Adipocyte (in vitro differentiated cells): ENCODE results near the gene MINK1.

Source experiments
- DNase-seq: peaks from one replicate; pipeline ENCODE4 v3.0.0-alpha.2; 2015; ENCODE audit warnings: low read depth
- H3K27me3 ChIP-seq: replicated peaks from 2 replicates; pipeline ENCODE4 v1.7.0; 2013; ENCODE audit warnings: mild to moderate bottlenecking, low read length, moderate library complexity; ENCODE audit not compliant: control insufficient read depth, insufficient read depth
- H3K36me3 ChIP-seq: 2 replicates; pipeline ENCODE4 v1.7.0; 2013; ENCODE audit warnings: low read length, mild to moderate bottlenecking, moderate library complexity; ENCODE audit not compliant: control insufficient read depth, insufficient read depth, severe bottlenecking
- H3K4me1 ChIP-seq: 2 replicates; pipeline ENCODE4 v1.7.0; 2013; ENCODE audit warnings: mild to moderate bottlenecking, low read length, moderate library complexity; ENCODE audit not compliant: control insufficient read depth, insufficient read depth
- H3K4me3 ChIP-seq: 2 replicates; pipeline ENCODE4 v1.7.0; 2013; ENCODE audit warnings: mild to moderate bottlenecking, low read length, moderate library complexity
- H3K9ac ChIP-seq: 2 replicates; pipeline ENCODE4 v1.7.0; 2013; ENCODE audit warnings: mild to moderate bottlenecking, low read length, moderate library complexity
- H3K9me3 ChIP-seq: 2 replicates; pipeline ENCODE4 v1.7.0; 2013; ENCODE audit warnings: mild to moderate bottlenecking, low read length, moderate library complexity; ENCODE audit not compliant: control insufficient read depth

The MINK1 gene

DNA sequence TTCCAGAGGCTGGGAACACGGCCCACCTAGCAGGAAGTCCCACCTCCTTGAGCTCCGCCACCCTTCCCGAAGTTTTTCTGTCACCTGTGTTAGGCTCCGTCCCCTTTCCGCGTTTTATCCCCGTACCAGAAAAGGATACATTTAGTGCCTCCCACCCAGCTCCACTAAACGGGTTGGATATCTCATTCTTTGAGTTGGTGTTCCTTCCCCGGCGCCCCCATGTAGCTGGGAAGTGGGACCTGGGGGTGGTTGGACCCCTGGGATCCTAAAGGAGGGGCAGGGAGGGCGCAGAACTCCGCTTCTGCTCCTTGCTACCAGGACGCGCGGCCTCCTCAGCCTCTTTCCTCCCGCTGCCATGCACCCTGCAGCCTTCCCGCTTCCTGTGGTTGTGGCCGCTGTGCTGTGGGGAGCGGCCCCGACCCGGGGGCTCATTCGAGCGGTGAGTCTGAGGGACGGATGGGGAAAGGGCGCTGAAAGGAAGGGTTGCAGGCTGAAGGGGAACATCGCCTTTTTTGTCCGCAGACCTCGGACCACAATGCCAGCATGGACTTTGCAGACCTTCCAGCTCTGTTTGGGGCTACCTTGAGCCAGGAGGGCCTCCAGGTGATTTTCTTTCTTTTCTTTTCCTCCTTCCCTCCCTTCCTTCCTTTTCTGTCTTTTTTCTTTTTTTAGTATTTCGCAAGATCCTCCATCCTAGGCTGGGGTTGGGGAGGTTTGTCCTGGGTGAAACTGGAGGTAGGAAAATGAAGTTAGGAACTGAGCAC lies 107.6 kb downstream of the MINK1 start:
- DNase-seq: peak; percentile 34
- Histone ChIP-seq H3K36me3 (peaks cover 59% of the 10 kb centered on the region), H3K4me3 (peak overlapping the region; percentile 97), H3K9me3 (no peaks in the 10 kb centered on the region), H3K9ac (peak overlapping the region; percentile 99), H3K27me3 (no peaks in the 10 kb centered on the region), H3K4me1 (peaks cover 49% of the 10 kb centered on the region)

DNA sequence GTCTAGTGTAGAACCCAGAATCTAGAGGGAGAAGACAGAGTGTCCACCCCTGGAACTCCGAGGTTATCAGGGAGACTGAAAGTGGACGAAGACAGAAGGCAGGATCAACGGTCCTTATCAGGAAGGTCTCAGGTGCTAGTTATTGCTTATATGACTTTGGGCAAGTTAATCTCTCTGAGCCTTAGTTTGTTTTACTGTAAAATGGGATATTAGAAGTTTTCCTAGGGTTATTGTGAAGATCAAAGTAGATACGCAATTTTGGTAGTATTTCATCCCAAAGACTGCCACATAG lies 108.1 kb downstream of the MINK1 start:
- Histone ChIP-seq H3K4me3 (peak overlapping the region; percentile 97), H3K36me3 (peaks cover 60% of the 10 kb centered on the region), H3K9me3 (no peaks in the 10 kb centered on the region), H3K4me1 (peaks cover 54% of the 10 kb centered on the region), H3K27me3 (no peaks in the 10 kb centered on the region), H3K9ac (peak overlapping the region; percentile 99)
- DNase-seq: no peak

DNA sequence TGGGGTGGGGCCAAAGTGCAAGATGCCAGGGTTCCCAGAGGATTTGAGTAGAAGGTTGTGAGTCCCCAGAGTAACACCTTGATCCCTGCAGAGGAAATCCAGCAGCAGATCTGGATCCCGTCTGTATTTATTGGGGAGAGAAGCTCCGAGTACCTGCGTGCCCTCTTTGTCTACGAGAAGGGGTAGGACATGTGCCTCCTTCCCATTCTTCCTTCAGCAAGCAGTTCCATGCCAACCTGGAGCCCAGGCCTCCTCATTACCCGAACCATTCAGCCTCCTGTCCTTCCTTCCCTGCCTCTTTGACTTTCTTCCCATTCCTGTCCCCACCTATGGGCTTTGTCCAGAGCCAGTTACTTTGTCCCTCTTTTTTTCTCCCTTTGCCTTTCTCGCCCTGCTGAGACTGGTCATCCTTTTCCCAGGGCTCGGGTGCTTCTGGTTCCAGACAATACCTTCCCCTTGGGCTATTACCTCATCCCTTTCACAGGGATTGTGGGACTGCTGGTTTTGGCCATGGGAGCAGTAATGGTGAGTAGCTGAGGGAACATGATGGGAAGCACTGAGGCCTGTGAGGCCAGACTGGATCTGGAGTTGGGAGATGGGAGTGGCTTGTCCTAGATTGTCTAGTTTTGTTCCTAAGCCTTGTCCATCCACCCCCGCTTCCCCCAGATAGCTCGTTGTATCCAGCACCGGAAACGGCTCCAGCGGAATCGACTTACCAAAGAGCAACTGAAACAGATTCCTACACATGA lies 109.8 kb downstream of the MINK1 start:
- Histone ChIP-seq H3K36me3 (peaks cover 50% of the 10 kb centered on the region), H3K4me3 (no peak overlapping the region)

DNA sequence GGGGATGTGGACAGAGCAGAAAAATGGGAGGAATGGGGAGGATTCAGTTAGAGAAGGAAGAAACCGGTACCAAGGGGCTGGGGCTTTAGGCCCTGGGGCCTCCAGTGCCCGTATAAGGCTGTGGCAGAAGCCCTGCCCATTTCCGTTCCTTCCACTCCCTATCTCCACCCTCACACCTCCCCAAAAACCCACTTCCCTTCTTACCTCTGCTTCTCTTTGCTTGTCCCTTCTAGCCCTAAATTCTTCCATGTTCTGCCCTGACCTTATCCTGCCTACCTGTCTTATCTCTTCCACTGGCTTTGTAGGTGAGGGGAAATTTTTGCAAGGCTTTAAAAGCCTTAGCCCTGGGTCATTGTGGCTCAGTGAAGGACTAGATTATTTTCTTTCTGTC lies 111.0 kb downstream of the MINK1 start:
- Histone ChIP-seq H3K36me3 (peaks cover 44% of the 10 kb centered on the region), H3K27me3 (no peaks in the 10 kb centered on the region), H3K4me1 (peaks cover 45% of the 10 kb centered on the region), H3K9me3 (no peaks in the 10 kb centered on the region), H3K4me3 (no peak overlapping the region), H3K9ac (peak overlapping the region; percentile 100)
- no peak for DNase-seq

More for the DNA sequence above, 109.8 kb downstream of the MINK1 start:
- Histone ChIP-seq H3K4me1 (peaks cover 57% of the 10 kb centered on the region), H3K9ac (no peak overlapping the region), H3K9me3 (no peaks in the 10 kb centered on the region), H3K27me3 (no peaks in the 10 kb centered on the region)
- DNase-seq: no peak

DNA sequence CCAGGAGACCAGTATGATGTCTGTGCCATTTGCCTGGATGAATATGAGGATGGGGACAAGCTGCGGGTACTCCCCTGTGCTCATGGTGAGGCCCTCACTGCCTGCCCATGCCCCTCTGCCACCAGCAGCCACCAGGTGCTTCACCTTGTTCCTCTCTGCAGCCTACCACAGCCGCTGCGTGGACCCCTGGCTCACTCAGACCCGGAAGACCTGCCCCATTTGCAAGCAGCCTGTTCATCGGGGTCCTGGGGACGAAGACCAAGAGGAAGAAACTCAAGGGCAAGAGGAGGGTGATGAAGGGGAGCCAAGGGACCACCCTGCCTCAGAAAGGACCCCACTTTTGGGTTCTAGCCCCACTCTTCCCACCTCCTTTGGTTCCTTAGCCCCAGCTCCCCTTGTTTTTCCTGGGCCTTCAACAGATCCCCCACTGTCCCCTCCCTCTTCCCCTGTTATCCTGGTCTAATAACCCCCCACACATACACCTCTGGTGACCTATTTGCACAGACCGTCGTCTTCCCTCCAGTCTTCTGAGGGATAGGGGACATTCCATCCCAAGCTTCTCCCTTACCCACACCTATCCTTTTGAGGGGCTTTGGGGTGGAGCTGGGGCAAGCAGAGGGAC lies 111.5 kb downstream of the MINK1 start:
- no peak for DNase-seq
- H3K4me3 ChIP-seq: peak overlapping the region; percentile 98
- H3K4me1 ChIP-seq: peaks cover 44% of the 10 kb centered on the region
- peaks cover 44% of the 10 kb centered on the region for H3K36me3 ChIP-seq
- peak overlapping the region; percentile 100 for H3K9ac ChIP-seq
- H3K27me3 ChIP-seq: no peaks in the 10 kb centered on the region
- H3K9me3 ChIP-seq: no peaks in the 10 kb centered on the region

DNA sequence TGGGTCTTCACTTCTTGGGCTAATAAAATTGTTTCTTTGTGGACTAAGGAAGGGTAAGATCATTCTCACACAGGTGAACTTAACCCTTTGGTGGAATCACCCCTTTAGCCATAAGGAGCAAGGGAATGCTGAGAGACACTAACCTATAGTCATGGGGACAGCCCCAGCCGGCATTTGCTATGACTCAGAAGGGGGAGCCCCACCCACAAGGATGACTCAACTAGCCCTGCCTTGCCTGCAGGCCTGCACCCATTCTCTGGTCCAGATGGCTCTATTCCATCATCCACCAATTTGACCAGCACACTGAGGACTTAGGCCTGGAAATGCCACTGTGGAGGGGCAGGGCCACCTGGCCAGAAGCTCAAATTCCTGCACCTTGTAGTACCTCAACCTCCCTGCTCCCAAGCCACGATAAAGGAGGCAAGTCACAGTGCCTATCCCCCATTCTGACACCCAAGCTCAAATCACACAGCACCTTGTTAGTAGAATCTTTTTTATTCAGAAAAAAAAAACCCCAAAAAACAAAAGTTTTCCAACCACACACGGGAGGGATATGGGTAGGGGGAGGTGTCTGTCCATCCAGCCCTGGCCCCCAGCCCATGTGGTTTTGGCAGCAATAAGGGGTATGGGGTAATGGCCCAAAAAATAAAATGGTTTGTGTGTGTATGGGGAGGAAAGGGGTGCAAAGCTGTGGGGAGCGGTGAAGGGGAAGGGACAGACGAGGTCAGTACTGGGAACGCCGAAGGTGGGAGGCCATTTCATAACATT lies 112.2 kb downstream of the MINK1 start:
- Histone ChIP-seq H3K36me3 (peaks cover 44% of the 10 kb centered on the region), H3K27me3 (no peaks in the 10 kb centered on the region), H3K9ac (peak overlapping the region; percentile 100), H3K9me3 (no peaks in the 10 kb centered on the region), H3K4me1 (peaks cover 47% of the 10 kb centered on the region), H3K4me3 (peak overlapping the region; percentile 98)
- peak; percentile 92 for DNase-seq

- peak overlapping the region; percentile 100 for H3K9ac ChIP-seq
- H3K9me3 ChIP-seq: no peaks in the 10 kb centered on the region
- peak; percentile 26 for DNase-seq
- H3K4me1 ChIP-seq: peaks cover 51% of the 10 kb centered on the region
- H3K4me3 ChIP-seq: peak overlapping the region; percentile 98
- H3K27me3 ChIP-seq: no peaks in the 10 kb centered on the region
- peaks cover 44% of the 10 kb centered on the region for H3K36me3 ChIP-seq
Observed at GRCh38 chr17:4945944-4946280, 112.8 kb downstream of the MINK1 start.

DNA sequence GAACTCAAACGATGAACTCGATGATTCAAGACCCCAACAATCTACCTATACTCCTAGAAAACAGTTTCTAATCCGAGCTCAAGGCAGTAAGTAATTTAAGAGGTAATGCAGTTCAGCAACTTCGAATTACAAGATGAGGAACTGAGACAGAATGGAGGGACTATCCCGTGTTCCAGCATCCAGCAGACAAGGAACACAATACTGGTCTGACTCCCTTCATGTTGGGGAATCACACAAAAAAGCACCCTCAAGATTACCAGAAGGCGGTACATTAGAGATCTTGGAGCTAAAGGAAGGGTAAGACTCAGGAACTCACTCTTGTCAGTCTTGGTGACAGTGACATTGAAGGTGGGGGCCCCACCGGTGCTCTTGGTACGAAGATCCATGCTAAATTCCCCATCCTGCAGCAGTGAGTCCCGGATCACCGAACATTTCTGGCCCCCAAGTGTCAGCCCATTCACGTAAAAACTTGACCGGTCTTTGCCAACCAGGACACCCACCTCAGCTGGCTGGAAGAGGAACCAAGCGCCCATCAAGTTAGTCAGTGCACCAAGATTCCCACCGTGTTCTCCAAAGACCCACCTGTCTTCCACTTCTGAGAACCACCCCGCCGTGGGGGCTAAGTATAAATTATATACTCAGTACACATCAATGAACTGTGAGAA lies 113.3 kb downstream of the MINK1 start:
- Histone ChIP-seq H3K4me1 (peaks cover 47% of the 10 kb centered on the region), H3K27me3 (no peaks in the 10 kb centered on the region), H3K36me3 (peaks cover 44% of the 10 kb centered on the region), H3K4me3 (peak overlapping the region; percentile 98), H3K9me3 (no peaks in the 10 kb centered on the region), H3K9ac (peak overlapping the region; percentile 100)
- no peak for DNase-seq

- peak; percentile 36 for DNase-seq
- peak overlapping the region; percentile 100 for H3K9ac ChIP-seq
- no peaks in the 10 kb centered on the region for H3K9me3 ChIP-seq
- peak overlapping the region; percentile 98 for H3K4me3 ChIP-seq
- H3K4me1 ChIP-seq: peaks cover 41% of the 10 kb centered on the region
- no peaks in the 10 kb centered on the region for H3K27me3 ChIP-seq
- peaks cover 44% of the 10 kb centered on the region for H3K36me3 ChIP-seq
Observed at GRCh38 chr17:4947010-4947410, 113.9 kb downstream of the MINK1 start.
